Activated naive CD8-positive, alpha-beta T cell treated with anti-CD3 and anti-CD28 coated beads, Interleukin-2, amount 50 U/mL, for 16 hours (primary cell): ENCODE results near the gene ZACN.
A peak's percentile ranks its signal among the peaks of the same experiment; 100 is the strongest.

ENCODE experiments used
- DNase-seq: peaks from one replicate; pipeline ENCODE4 v3.0.0-alpha.2; 2020; ENCODE audit warnings: low read depth, low spot score

ZACN gene

DNA sequence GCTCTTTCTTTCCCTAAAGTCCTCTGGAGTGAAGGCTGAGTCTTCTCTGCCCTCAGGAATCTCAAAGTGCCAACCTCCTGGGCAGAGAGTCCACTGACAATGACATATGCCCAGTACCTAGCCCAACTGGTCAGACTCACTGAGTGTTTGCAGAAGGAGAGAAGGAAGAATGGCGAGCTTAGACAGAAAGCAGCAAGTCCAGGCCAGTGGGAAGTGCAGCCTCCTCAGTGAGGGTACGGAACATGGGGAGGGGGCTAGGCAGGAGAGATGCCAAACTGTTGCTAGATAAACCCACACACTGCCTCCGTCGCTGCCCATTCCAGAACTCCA, 23.9 kb downstream of the ZACN start:
- DNase-seq = no peak

DNA sequence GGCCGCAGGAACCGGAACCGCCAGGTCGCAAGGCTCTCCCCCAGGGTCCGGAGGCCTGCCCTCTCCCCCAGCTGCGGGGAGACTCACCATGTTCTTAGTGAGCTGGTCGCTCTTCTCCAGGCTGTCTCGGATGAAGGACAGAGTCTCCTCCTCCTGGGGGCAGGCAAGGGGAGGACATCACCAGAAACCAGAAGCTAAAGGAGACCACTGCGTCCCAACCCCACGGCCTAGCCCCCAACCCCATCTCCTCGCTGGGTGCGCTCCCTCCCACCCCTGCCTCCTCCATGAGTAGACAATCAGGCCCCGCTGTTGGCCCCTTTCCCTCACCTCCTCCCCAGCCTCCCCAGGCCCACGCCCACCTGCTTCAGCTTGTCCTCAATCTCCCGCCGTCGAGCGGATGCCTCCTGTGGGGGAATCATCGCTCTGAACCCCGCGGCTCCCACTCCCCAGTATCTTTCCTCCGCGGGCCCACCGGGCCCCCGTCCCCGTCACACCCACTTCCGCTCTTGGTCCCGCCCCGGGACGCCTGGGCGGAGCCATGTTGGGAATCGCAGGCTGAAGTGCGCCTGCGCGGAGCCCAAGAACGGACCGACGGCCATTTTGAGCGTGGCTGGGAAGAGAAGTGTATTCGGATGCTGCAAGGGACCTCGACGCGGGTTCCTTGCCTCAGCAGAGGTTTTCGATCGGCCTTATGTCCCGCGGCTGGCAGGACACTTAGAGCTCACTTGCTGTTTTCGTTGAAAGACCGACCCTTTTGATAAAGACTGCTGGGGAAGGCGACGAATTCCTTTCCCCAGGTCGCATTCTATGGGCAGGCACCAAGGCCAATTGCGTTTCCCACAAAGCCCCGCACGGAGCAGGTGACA, 24.5 kb downstream of the ZACN start, which contains the start of gene EXOC7:
TSS of gene EXOC7 (minus strand) at position 514 of the 866 bp plus-strand sequence. CDS start at position 419, 95 bp downstream.
- DNase-seq = peak; percentile 82

DNA sequence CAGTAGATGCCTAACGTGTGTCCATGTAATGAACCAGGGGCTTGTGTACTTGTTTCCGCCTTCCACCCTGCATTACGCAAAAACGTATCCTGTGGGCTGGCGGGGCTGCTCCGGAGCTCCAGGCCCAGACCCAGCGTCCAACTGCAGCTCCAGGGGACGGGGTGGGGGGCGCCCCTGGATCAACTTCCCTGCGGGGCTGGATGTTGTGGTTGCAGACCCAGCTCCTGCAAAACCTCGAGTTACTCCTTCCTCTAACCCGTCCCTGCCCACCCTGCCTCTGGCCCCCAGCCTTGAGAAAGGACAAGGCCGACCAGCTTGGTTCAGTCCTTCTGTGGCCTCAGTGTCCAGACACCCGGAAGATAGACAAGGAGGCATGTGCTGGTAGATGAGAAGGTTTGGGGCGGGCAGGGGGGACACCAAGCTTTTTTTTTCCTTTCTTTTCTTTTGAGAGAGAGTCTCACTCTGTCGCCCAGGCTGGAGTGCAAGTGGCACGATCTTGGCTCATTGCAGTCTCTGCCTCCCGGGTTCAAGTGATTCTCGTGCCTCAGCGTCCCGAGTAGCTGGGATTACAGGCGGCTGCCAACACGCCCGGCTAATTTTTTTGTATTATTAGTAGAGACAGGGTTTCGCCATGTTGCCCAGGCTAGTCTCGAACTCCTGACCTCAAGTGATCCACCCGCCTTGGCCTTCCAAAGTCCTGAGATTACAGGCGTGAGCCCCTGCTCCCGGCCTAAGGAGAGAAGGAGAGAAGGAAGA, 25.3 kb downstream of the ZACN start:
- DNase-seq = no peak

DNA sequence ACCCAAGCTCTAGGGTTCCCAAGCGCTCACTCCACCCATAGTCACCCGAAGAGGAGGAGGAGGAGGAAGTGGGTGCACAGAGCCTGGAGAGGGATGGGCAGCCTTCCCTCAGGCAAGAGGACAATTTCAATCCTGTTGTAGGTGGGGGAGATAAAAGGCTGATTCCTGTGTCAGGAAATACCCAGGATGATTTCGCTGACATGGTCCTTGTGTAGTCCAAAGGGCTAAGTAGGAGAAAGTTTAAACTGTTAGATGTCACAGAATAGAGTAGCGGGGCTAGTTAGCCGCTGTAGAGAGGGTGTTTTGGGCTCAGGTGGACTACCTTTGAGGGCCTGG, 25.9 kb downstream of the ZACN start:
- DNase-seq = no peak

DNA sequence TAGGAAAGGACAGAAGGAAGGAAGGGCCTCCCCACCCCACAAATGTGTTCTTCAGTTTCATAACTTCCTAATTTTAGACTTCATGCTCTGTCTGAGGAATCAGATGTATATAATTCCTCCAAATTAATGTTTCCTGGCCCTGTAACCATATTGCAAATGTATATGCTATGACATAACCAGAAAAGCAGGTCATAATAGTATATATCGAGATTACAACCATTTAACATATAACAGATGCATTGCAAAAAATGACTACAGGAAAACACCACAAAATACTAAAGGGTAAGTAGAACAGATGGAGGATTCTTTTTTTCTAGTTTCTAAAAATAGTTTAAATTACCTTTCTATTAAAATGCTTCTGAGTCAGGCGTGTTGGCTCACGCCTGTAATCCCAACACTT, 27.7 kb downstream of the ZACN start:
- DNase-seq = no peak

DNA sequence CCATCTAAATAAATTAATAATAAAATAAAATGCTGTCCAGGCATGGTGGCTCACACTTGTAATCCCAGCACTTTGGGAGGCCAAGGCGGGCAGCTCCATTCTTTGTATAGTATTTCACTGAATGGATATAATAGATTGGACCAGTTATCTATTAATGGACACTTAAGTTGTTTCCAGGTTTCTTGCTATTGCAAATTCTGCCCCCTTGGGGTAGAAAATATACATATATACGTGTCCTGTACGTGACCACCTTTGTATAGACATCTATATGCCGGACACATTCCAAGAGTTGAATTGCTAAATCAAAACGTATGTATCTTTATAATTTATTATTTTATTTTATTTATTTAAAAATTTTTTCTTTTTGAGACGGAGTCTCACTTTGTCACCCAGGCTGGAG, 28.5 kb downstream of the ZACN start:
- no peak for DNase-seq

DNA sequence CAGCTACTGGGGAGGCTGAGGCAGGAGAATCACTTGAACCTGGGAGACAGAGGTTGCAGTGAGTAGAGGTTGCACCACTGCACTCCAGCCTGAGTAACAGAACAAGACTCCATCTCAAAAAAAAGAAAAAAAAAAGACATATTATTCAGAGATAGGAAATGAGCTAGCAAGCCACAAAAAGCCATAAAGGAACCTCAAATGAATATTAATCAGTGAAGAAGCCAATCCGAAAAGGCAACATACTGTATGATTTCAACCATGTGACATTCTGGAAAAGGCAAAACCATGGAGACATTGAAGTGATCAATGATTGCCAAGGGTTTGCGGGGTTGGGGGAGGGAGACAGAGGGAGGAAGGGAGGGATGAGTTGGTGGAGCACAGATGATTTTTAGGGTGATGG, 33.0 kb downstream of the ZACN start:
- DNase-seq = no peak

DNA sequence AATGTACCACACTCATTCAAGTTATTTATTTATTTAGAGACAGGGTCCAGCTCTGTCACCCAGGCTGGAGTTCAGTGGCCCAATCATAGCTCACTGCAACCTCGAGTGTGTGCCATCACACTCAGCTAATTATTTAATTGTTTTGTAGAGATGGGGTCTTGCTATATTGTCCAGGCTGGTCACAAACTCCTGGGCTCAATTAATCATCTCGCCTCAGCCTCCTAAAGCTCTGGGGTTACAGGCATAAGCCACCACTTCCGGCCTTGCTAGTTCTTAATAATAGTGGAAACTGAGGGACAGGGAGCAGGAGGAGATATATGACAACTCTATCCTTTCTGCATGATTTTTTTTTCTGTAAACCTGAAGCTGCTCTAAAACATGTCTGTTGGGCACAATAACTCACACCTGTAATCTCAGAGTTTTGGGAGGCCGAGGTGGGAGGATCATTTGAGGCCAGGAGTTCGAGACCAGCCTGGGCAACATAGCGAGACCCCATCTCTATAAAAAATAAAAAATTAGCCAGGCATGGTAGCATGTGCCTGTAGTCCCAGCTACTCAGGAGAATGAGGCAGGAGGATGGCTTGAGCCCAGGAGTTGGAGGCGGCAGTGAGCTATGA, 36.3 kb downstream of the ZACN start:
- no peak for DNase-seq

DNA sequence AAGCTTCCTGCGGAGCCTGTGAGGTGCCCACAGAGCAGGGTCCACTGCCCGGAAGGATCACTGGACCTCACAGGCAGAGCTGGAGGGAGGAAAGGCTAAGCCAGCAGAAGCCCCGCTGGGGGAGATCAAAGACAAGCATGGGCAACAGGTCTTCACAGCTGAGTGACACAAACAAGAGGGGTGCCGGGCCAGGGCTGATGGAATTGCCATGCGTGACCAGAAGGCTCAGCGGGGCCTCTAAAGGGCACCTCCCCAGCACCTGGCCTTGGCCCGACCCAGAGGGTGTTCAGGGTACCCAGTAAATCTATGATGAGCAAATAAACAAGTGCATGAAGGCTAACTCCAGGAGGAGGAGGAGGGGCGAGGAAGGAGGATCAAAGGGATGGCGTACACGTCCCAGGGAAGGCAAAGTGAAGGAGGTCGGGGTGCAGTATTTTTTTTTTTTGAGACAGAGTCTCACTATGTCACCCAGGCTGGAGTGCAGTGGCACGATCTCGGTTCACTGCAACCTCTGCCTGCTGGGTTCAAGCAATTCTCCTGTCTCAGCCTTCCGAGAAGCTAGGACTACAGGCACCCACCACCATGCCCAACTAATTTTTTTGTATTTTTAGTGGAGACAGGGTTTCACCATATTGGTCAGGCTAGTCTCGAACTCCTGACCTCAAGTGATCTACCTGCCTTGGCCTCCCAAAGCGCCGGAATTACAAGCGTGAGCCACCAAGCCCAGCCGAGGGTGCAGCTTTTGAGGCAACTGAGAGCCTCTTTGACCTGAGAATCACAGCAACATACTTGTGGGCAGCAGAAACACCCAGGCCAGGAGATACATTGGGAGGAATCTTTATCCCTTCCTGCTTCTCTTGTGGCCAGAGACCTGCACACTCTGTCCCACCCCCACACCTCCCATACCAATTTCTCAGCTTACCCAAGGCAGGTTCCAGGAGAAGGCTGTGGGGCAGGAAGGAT, 40.7 kb downstream of the ZACN start:
- no peak for DNase-seq

DNA sequence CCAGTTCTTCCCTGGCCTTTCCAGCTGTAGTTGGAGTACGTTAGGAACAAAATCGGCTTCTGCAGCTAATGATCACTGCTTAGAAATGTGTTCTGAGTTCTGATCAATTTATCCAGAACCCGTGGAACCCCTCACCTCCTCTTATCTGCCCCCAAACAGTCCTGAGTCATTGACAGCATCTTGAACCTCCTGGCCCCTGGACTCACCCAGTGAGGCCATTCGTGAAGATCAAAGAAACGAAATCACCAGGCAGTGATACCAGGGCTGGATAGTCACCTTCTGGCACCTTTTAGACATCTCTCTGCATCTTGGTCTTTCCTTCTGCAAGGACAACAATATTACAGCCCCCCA, 41.7 kb downstream of the ZACN start:
- no peak for DNase-seq

DNA sequence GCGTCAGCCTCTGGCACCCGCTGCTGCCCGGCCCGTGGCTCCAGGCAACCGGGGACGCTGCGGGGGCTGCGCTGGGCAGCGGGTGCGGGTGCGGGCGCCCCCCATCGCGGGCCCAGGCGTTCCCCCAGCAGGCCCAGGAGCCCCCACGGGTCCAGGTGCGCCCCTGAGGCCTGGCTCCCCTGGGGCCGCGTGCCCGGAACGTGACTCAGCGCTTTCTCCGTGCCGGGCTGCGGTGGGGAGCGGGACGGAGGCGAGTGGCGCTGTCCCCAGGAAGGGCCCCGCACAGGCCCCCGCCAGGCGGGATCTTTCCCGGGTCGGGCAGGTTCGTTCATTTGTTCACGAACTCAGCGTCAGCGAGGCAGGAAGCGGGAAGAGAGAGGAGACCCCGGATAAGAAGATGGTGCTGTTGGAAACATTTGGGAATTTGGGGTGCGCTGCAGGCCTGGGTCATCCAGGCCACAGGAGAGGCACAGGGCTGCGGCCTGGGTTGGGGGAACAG, 43.0 kb downstream of the ZACN start:
- DNase-seq = no peak

DNA sequence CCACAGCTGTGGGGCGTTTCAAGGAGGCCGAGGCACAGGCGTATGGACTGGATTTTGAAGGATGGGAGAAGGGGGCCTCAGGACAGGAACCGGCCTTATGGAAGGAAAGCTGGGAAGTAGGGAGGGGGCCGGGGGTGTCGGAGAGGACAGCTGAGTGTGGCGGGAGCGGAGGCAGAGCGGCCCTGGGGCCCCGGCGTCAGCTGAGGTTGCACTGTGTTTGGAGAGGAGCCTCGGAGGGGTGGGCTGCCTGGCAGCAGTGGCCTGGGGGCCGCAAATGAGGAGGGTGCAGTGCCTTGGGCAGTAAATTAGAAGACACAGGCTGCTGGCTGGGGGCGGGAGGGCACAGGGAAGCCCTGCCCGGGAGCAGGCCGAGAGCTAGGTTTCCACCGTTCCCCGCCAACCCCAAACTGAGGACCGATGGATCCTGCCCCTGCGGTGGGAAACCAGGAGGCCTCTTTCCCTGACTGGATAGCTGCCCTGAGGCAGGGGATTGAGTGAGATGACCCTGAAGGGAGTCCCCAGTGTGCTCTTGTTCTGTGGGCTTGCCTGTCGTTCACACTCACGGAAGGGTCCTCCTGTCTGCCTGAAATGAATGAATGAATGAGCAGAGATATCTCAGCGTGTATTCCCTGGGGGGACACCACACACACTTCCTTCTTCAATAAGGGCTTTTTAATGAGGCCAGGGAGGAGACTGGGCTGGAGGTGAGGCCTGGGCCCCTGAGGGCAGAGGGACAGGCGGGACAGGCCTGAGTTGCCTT, 43.6 kb downstream of the ZACN start:
- no peak for DNase-seq

DNA sequence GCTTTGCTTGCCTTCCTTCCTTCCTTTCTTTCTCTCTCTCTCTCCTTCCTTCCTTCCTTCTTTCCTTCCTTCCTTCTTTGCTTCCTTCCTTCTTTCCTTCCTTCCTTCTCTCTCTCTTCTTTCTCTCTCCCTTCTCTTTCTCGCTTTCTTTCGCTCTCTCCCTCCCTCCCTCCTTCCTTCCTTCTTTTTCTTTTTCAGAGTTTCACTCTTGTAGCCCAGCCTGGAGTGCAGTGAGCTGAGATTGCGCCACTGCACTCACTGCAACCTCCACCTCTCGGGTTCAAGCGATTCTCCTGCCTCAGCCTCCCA, 44.2 kb downstream of the ZACN start:
- no peak for DNase-seq

DNA sequence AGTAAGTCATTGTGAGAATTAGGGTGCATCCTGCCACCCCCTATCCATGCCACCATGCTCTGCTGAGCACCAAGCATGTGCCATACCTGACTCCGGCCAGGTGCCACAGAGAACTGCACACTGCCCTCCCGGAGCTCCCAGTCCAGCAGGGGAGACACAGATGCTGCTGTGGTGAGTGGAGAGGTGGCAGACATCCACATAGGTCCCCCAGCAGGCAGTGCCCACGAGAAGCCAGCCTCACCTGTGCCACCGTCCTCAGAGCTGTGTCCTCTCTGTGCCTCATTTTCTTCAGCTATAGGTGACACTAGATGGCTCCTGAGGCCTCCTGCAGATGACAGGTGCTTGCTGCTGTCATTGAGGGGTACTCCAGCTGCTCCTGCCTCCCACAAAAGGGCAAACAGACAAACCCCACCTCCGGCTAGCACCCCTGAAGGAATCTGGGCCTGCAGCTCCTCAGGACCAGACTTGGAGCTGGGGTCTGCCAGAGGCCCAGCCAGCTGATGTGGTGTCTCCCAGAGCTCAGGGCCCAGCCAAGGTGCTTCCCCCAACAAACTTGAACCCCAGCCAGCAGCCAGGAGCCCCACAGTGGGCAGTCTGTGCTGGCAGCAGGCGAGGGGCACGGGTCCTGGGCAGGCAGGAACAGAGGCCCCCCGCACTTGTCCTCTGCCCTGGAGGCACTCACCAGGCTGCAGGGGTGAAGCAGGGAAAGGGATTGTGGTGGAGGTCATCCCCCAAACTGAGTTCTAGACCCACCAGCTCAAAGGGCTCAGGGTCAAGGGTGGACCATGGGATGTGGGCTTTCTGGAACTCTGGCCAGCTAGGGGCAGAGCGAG, 45.0 kb downstream of the ZACN start:
- DNase-seq = no peak

DNA sequence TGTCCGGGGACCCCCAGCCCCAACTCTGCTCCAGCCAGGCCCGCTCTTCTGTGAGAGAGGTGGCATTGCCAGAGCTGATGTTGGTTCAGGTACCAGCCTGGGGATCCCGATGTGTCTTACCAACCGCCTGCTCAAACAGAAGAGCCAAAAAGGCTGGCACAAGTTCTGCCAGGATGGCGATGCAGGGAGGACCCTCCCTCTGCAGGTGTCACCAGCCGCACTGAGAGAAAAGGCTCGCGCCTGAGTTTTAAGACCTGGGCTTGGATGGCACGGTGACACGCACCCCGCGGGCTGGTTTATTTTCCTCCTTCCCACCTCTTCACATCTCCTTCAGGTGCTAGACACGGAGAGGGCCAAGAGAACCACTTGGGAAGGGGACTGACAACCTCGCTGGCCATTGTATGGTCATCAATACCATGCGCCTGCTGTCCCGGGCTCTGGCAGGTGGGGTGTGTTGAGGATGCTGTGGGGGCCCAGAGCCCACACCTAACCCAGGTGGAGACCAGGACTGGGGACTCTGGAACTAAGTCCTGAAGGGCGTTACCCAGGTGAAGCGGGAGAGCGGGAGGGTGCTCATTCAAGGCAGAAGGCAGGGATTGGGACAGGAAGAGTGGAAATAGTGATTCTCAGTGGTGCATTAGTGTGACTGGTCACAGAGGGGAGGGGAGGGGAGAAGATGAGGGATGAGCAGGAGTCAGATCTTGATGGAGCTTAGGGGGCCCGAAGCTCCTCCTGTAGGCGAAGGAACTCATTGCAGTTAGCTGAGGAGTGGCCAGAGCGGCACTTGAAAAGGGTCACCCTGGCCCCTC, 45.8 kb downstream of the ZACN start:
- DNase-seq = no peak

DNA sequence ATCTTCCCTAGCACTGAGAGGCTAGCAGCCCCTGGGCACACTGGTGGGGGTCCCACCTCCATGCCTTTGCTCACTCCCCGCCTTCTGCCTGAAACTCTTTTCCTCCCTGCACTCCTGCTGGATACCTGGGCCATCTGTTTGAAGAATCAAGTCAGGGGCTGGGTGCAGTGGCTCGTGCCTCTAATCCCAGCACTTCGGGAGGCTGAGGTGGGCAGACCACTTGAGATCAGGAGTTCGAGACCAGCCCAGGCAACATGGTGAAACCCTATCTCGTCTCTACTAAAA, 46.4 kb downstream of the ZACN start:
- DNase-seq = no peak

DNA sequence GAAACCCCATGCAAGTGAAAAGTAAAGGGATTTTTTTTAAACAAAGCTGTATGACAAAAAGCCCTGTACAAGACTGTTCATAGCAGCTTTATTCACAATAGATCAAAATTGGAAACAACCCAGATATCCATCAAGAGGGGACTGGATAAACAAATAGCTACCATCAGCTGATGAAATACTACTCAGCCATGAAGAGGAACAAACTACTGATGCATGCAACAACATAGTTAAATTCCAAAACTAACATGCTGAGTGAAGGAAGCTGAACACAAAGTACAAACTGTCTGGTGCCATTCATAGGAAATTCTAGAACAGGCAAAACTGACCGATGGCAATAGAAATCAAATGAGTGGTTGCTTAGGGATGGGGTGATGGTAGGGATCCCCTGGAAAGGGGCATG, 46.9 kb downstream of the ZACN start:
- no peak for DNase-seq

DNA sequence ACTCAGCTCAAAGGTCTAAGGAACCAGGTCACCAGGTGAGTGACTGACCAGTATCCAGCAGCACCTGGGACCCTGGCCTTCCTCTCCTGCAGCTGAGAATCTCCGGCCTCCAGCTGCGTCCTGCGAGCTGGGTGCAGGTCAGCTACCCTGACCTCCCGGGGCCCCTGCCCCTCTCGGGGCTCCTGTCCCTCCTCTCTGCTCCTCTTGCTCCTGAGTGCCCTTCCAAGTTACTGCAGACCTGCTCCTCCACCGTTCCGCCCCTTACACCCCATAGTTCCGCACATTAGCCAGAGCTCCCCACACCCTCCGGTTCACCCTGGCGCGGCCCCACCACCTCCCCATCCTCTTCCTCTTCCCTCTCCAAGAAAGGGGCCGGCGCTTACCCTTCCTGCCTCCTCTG, 51.5 kb downstream of the ZACN start:
- no peak for DNase-seq

DNA sequence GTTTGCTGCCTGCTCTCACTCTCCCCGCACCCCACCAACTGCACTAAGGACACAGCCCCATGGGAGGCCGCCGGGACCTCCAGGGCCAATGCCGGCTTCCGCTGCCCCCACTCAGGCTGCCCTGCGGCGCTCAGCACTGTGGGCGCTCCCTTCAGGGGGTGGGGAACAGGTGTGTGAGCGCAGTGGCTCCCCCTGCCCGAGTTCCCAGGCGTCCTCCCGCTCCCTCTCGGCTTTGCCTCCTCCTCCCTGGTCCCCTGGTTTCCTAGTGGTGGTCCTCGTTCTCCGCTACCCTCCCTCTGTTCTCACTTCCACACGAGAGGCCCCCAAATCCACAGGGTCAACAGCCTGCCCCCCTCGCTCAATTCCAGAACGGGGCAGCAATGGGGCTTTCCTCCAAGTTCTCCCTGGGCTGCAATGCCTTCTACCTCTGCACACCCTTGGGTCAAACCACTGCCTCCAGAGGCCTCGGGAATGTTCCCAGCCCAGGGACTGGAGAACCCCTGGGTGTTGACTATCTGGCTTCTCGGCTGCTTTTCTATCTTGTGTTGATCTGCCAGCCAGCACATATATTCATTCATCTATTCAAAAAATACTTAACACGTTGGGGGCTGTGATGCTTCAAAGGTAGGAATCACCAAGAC, 52.2 kb downstream of the ZACN start:
- DNase-seq = no peak
